Left hindlimb (tissue), 1 donor: ENCODE data around the gene TFF1.
"Not testable (repeated sequence)": the region's sequence is repeated elsewhere in the genome, so short reads cannot be mapped to it uniquely, and the experiment has no call there.

ENCODE experiments used
- DNase-seq: peaks from one replicate; pipeline ENCODE4 v3.0.0-alpha.2; 2018

Gene TFF1

GRCh38 chr21:42366292-42367010 is at the start of gene TFF1:
Gene TFF1, minus strand, starts transcription at chr21:42366535. Its CDS starts 40 bp downstream, at chr21:42366495.
- no peak for DNase-seq

GRCh38 chr21:42414928-42415769 is 48.8 kb upstream of the TFF1 start:
- no peak for DNase-seq

GRCh38 chr21:42414553-42414927 is 48.2 kb upstream of the TFF1 start:
- DNase-seq: no peak

GRCh38 chr21:42414066-42414465 is 47.7 kb upstream of the TFF1 start:
- DNase-seq: no peak

- DNase-seq: no peak
These were observed 47.2 kb upstream of the TFF1 start for GRCh38 chr21:42413500-42413899.

- no peak for DNase-seq
These were observed 46.8 kb upstream of the TFF1 start for GRCh38 chr21:42413093-42413492.

- no peak for DNase-seq
These were observed 46.2 kb upstream of the TFF1 start for GRCh38 chr21:42412636-42412933.

- DNase-seq: no peak
These were observed 45.7 kb upstream of the TFF1 start for GRCh38 chr21:42411891-42412635.

GRCh38 chr21:42411197-42411869 is 45.0 kb upstream of the TFF1 start:
- DNase-seq: no peak

GRCh38 chr21:42409366-42409765 is 43.0 kb upstream of the TFF1 start:
- no peak for DNase-seq

- not testable (repeated sequence) for DNase-seq
These were observed 42.4 kb upstream of the TFF1 start for GRCh38 chr21:42408718-42409117.

- no peak for DNase-seq
These were observed 41.1 kb upstream of the TFF1 start for GRCh38 chr21:42407476-42407875.

GRCh38 chr21:42406866-42407265 is 40.5 kb upstream of the TFF1 start:
- no peak for DNase-seq

GRCh38 chr21:42406201-42406621 is 39.9 kb upstream of the TFF1 start:
- DNase-seq: no peak

- DNase-seq: no peak
These were observed 39.0 kb upstream of the TFF1 start for GRCh38 chr21:42405064-42406013.

GRCh38 chr21:42404539-42404938 is 38.2 kb upstream of the TFF1 start:
- no peak for DNase-seq

GRCh38 chr21:42403611-42404231 is 37.4 kb upstream of the TFF1 start, which contains the start of gene UBASH3A:
Gene UBASH3A, plus strand, starts transcription at chr21:42403902. Its CDS starts 44 bp downstream, at chr21:42403946.
- DNase-seq: no peak

- DNase-seq: no peak
These were observed 35.5 kb upstream of the TFF1 start for GRCh38 chr21:42401820-42402251.

GRCh38 chr21:42401154-42401553 is 34.8 kb upstream of the TFF1 start:
- no peak for DNase-seq

- no peak for DNase-seq
These were observed 34.2 kb upstream of the TFF1 start for GRCh38 chr21:42400525-42400924.

GRCh38 chr21:42398436-42399028 is 32.2 kb upstream of the TFF1 start:
- DNase-seq: no peak
